PFSK-1 (cell line): Measurements from ENCODE around the gene TMEM267.

ENCODE experiments used
- TAF1 ChIP-seq: IDR thresholded peaks from 2 replicates; pipeline ENCODE4 v1.6.1; 2012; ENCODE audit warnings: low read length, control low read depth, borderline replicate concordance; ENCODE audit not compliant: insufficient read depth
- TF ChIP-seq, protein P1 (sequence below), 2 experiments: IDR thresholded peaks; 2 replicates each; pipeline versions ENCODE4 v1.6.1 to v1.8.0; 2011 to 2012; ENCODE audit warnings: low read depth in 2 of 2, low read length in 2 of 2, control low read depth in 1 of 2, inconsistent platforms in 1 of 2, mild to moderate bottlenecking in 1 of 2, moderate library complexity in 1 of 2; ENCODE audit not compliant: insufficient read depth in 1 of 2

DNA sequence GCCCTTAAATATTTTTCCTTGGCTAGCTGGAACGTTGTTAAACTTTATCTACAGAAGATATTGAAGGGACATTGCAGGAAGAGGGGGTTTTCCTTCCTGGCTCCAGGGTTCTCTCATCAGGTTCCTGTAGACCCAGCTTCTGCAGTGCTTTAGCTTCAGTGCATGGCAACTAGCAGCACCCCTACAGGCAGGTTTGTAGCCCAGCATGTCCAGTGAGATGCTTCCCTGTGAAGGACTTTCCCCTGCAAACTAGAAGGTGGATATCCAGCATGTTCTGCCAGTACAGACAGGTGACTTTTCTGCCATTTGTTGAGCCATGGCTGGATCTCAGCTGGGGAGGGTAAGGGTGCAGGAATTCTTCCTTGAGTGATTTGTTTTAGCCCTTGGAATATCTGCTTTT lies 81.8 kb downstream of the TMEM267 start:
- TF ChIP-seq, protein P1, sequence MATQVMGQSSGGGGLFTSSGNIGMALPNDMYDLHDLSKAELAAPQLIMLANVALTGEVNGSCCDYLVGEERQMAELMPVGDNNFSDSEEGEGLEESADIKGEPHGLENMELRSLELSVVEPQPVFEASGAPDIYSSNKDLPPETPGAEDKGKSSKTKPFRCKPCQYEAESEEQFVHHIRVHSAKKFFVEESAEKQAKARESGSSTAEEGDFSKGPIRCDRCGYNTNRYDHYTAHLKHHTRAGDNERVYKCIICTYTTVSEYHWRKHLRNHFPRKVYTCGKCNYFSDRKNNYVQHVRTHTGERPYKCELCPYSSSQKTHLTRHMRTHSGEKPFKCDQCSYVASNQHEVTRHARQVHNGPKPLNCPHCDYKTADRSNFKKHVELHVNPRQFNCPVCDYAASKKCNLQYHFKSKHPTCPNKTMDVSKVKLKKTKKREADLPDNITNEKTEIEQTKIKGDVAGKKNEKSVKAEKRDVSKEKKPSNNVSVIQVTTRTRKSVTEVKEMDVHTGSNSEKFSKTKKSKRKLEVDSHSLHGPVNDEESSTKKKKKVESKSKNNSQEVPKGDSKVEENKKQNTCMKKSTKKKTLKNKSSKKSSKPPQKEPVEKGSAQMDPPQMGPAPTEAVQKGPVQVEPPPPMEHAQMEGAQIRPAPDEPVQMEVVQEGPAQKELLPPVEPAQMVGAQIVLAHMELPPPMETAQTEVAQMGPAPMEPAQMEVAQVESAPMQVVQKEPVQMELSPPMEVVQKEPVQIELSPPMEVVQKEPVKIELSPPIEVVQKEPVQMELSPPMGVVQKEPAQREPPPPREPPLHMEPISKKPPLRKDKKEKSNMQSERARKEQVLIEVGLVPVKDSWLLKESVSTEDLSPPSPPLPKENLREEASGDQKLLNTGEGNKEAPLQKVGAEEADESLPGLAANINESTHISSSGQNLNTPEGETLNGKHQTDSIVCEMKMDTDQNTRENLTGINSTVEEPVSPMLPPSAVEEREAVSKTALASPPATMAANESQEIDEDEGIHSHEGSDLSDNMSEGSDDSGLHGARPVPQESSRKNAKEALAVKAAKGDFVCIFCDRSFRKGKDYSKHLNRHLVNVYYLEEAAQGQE (IDR thresholded peaks at IDR 0.05; ENCODE audit: insufficient read depth in 1 of 2, low read depth in 2 of 2, low read length in 2 of 2) = no peak
- no peak for TF ChIP-seq TAF1
